ENCODE results near the gene F2R. TPM values are rescaled to one million over a fixed set of nuclear protein-coding genes. Genes with fewer than 3 reads are reported as not detected.
"Not testable (repeated sequence)": the region's sequence is repeated elsewhere in the genome, so short reads cannot be mapped to it uniquely, and the experiment has no call there.

Gene F2R
- polyA plus RNA-seq, 3 donors from 2014 or later, result 92.6 to 115 (median 106) TPM

DNA sequence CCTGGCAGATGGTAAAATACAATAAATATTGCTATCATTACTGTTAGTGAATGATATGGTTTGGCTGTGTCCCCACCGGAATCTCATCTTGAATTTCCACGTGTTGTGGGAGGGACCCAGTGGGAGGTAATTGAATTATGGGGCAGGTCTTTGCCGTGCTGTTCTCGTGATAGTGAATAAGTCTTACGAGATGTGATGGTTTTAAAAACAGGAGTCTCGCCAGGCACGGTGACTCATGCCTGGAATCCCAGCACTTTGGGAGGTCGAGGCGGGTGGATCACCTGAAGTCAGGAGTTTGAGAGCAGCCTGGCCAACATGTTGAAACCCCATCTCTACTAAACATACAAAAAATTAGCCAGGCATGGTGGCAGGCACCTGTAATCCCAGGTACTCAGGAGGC lies 45.2 kb downstream of the F2R start:
- Mint-ChIP-seq H3K4me1 (peaks cover 49 to 69% of the 10 kb centered on the region in 2 donors), H3K4me3 (peak overlapping the region in 2 of 5 donors; percentile 14 to 15), H3K9me3 (peaks cover 2 to 14% (median 9%) of the 10 kb centered on the region in 6 donors), H3K27ac (peak overlapping the region in 4 of 6 donors; percentile 26 to 84 (median 60))
- not testable (repeated sequence) for H3K27me3 Mint-ChIP-seq (ENCODE audit: low read depth in 3 of 3); DNase-seq; H3K36me3 Mint-ChIP-seq

DNA sequence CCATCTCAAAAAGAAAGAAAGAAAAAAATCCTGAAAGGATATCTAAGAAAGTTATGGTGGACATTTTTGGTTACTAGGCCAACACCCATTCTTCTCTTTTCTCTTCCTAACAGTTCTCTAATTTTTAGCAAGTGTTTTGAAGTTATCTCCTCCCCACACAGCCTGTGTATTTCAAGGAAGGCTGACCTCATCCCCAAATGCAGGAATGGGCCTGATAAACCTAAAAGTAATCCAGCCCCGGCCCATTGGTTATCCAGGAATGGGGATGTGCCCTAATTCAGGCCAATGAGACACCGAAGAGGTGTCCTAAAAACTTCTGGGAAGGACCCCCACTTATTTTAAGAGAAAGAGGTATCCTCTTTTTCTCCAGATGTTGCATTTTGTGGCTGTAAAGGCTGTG lies 46.6 kb downstream of the F2R start:
- no peak for DNase-seq
- Mint-ChIP-seq H3K27me3 (ENCODE audit: low read depth in 3 of 3) (peaks cover 2 to 4% (median 2%) of the 10 kb centered on the region in 3 donors), H3K4me1 (peaks cover 49 to 69% of the 10 kb centered on the region in 2 donors), H3K9me3 (peaks cover 2 to 14% (median 9%) of the 10 kb centered on the region in 6 donors), H3K27ac (peak overlapping the region; percentile 72 to 96 (median 95)), H3K36me3 (peaks cover 5 to 7% (median 7%) of the 10 kb centered on the region in 3 donors), H3K4me3 (peak overlapping the region in 1 of 5 donors; percentile 35)

DNA sequence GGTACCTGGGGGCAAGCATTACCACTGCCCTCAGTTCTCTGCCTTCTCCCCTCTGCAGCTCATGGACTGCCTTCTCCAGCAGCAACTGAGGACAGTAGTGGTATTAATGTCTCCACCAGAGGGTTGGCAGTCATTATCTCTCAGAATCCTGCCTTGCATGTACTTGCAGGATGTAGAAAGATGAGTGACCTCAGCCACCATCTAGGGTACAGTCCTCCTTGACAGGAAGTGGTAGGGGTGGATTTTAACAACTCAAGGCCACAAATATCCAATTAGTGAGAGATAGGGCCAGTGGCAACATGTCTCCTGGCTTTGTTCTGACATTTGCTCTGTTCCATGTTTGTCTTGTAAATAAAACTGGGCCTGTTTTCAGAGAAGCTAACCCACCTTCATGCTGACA lies 47.2 kb downstream of the F2R start:
- Mint-ChIP-seq H3K9me3 (peaks cover 2 to 14% (median 9%) of the 10 kb centered on the region in 6 donors), H3K36me3 (peaks cover 5 to 7% (median 7%) of the 10 kb centered on the region in 3 donors), H3K27me3 (ENCODE audit: low read depth in 3 of 3) (peaks cover 2 to 5% (median 2%) of the 10 kb centered on the region in 3 donors), H3K4me1 (peaks cover 49 to 69% of the 10 kb centered on the region in 2 donors), H3K4me3 (peak overlapping the region; percentile 61 to 80 (median 77)), H3K27ac (peak overlapping the region; percentile 88 to 96 (median 95))
- peak; percentile 78 to 84 (median 79) for DNase-seq

DNA sequence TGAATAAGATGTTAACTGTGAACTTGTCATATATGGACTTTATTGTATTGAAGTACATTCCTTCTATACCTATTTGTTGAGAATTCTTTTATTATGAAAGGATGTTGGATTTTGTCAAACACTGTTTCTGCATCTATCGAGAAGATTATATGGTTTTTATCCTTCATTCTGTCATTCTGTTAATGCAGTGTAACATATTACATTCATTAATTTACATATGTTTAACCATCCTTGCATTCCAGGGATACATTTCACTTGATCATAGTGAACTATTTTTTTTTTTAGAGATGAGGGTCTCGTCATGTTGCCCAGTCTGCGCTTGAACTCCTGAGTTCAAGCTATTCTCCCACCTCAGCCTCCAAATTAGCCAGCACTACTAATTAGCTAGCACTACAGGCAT lies 48.4 kb downstream of the F2R start:
- H3K4me3 Mint-ChIP-seq, result peak overlapping the region in 4 of 5 donors; percentile 27 to 77 (median 48)
- H3K27me3 Mint-ChIP-seq (ENCODE audit: low read depth in 3 of 3), result peaks cover 0 to 5% (median 2%) of the 10 kb centered on the region in 3 donors
- peak overlapping the region; percentile 69 to 96 (median 90) for H3K27ac Mint-ChIP-seq
- peaks cover 49 to 62% of the 10 kb centered on the region in 2 donors for H3K4me1 Mint-ChIP-seq
- H3K36me3 Mint-ChIP-seq, result peaks cover 5 to 7% (median 7%) of the 10 kb centered on the region in 3 donors
- peaks cover 2 to 14% (median 9%) of the 10 kb centered on the region in 6 donors for H3K9me3 Mint-ChIP-seq
- no peak for DNase-seq

DNA sequence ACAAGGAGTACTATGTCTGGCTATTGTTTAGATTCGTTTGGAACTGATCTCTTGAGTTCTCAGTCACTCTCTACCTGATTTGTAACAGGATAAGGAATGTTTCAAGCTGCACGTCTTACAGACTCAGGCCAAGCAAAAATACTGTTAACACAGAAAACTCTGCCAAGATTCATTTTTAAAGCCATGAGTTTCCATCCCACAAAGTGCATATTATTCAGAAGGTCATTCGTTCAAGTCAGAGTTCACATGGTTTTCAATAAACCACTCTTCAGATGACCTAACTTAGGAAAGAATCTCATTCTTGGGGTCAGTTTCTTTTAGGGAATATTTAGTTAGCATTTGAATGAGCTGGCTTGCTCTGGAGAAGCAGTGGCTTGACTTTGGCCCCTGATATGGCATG lies 49.3 kb downstream of the F2R start:
- H3K27me3 Mint-ChIP-seq (ENCODE audit: low read depth in 3 of 3), result peaks cover 0 to 5% (median 2%) of the 10 kb centered on the region in 3 donors
- peak overlapping the region in 2 of 6 donors; percentile 10 to 25 for H3K27ac Mint-ChIP-seq
- no peak for DNase-seq
- peaks cover 5 to 7% (median 7%) of the 10 kb centered on the region in 3 donors for H3K36me3 Mint-ChIP-seq
- peaks cover 2 to 14% (median 9%) of the 10 kb centered on the region in 6 donors for H3K9me3 Mint-ChIP-seq
- no peak overlapping the region for H3K4me3 Mint-ChIP-seq
- H3K4me1 Mint-ChIP-seq, result peaks cover 46 to 58% of the 10 kb centered on the region in 2 donors

DNA sequence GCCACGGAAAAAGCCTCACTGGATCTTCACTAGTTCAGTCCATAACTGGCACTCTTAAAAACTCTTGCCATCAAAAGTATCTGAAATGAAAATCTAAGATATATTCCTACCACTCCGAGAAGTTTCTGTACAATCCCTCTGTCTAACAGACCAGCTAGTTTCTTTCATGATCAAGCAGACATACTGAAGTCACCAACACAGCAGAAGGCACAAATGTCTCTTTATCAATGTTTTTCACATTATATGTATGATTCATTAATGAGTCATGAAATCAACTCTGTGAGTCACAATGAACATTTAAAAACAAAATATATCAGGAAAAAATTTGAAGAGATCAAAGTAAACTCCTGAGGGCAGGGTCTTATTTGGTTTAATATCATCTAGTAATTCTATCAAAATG lies 50.8 kb downstream of the F2R start:
- Mint-ChIP-seq H3K27me3 (ENCODE audit: low read depth in 3 of 3) (peaks cover 0 to 5% (median 2%) of the 10 kb centered on the region in 3 donors), H3K27ac (peak overlapping the region in 2 of 6 donors; percentile 38 to 70), H3K4me3 (no peak overlapping the region), H3K36me3 (peaks cover 5 to 7% (median 7%) of the 10 kb centered on the region in 3 donors), H3K9me3 (peaks cover 2 to 14% (median 9%) of the 10 kb centered on the region in 6 donors), H3K4me1 (peaks cover 36 to 43% of the 10 kb centered on the region in 2 donors)
- no peak for DNase-seq

DNA sequence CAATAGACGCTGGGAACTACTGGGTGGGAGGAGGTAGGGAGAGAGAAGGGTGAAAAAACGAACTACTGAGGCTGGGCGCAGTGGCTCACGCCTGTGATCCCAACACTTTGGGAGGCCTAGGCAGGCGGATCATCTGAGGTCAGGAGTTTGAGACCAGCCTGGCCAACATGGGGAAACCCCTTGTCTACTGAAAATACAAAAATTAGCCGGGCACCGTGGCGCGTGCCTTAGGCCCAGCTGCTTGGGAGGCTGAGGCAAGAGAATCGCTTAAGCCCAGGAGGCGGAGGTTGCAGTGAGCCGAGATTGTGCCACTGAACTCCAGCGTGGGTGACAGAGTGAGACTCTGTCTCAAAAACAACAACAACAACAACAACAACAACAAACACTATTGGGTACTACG lies 55.1 kb downstream of the F2R start:
- H3K4me3 Mint-ChIP-seq, H3K4me1 Mint-ChIP-seq, H3K36me3 Mint-ChIP-seq, H3K9me3 Mint-ChIP-seq, DNase-seq: not testable (repeated sequence)
- Mint-ChIP-seq H3K27ac (peak overlapping the region in 1 of 6 donors; percentile 68), H3K27me3 (ENCODE audit: low read depth in 3 of 3) (peaks cover 6 to 12% (median 6%) of the 10 kb centered on the region in 3 donors)

DNA sequence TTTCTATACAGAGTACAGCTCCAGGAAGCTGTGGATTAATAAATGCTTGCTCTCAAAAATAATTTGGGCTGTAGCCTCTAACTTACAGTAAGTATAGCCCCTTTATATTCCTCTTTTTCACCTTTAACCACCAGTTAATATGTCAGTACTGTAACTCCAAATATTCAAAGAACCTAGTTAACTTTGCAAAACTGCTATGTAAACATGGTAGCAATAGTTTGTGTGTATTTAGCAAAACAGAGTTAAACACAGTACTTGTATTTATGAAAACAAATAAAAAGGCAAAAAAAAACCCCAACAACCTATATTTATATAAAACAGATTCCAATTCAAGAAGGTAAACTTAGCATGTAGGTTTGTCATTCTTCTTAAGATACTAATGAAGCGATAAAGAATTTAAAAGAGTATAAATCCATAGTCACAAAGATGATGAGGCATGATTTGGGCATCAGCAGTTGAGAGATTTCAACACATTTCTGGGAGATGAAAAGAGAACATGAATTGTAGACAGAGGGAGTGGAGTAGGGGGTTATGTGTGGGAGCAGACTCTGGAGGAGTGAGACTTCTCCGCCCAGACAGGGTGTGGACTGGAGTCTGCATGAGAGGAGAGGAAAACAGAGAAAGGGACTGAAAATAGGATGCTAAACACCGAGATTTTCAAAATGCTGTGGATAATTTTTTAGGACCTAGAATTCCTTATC lies 55.9 kb downstream of the F2R start:
- DNase-seq, result no peak
- H3K4me1 Mint-ChIP-seq, result peaks cover 2 to 7% of the 10 kb centered on the region in 2 donors
- no peak overlapping the region for H3K4me3 Mint-ChIP-seq
- H3K36me3 Mint-ChIP-seq, result no peaks in the 10 kb centered on the region
- no peaks in the 10 kb centered on the region for H3K9me3 Mint-ChIP-seq
- H3K27me3 Mint-ChIP-seq (ENCODE audit: low read depth in 3 of 3), result peaks cover 6 to 12% (median 6%) of the 10 kb centered on the region in 3 donors
- peak overlapping the region in 1 of 6 donors; percentile 58 for H3K27ac Mint-ChIP-seq

DNA sequence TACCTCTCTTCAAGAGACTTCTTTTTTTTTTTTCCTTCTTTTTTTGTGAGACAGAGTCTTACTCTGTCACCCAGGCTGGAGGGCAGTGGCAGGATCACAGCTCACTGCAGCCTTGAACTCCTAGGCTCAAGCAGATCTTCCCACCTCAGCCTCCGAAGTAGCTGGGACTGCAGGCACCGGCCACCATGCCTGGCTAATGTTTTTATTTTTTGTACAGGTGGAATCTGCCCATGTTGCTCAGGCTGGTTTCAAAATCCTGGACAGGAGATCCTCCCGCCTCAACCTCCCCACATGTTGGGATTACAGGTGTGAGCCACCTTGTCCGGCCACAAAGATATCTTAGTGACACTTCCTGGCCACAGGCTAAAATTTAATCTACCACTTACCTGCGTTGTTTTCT lies 60.0 kb downstream of the F2R start:
- Mint-ChIP-seq H3K4me3 (no peak overlapping the region), H3K27ac (peak overlapping the region in 1 of 6 donors; percentile 40), H3K36me3 (no peaks in the 10 kb centered on the region), H3K4me1 (peaks cover 2 to 7% of the 10 kb centered on the region in 2 donors), H3K27me3 (ENCODE audit: low read depth in 3 of 3) (peaks cover 4 to 12% (median 9%) of the 10 kb centered on the region in 3 donors), H3K9me3 (no peaks in the 10 kb centered on the region)
- DNase-seq, result no peak

DNA sequence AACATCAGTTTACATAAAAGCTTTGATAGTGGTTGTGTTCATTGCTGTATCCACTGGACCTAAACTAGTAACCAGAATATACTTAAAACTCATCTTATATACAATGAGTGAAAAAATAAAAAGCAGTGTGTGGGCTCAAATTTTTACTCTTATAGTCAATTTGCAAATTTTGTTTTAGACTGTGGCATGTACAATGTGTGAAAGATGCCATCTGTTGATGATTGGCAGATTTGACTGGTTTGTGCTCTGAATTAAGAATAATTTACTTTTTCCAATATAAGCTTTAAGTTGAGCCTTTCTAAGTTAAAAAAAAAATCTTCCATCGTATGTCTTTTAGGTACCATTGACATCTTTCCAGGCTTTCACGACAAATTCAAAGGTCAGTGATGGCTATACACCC lies 60.5 kb downstream of the F2R start:
- peaks cover 4 to 12% (median 9%) of the 10 kb centered on the region in 3 donors for H3K27me3 Mint-ChIP-seq (ENCODE audit: low read depth in 3 of 3)
- no peak for DNase-seq
- H3K9me3 Mint-ChIP-seq, result no peaks in the 10 kb centered on the region
- H3K4me3 Mint-ChIP-seq, result no peak overlapping the region
- no peaks in the 10 kb centered on the region for H3K36me3 Mint-ChIP-seq
- peaks cover 2 to 7% of the 10 kb centered on the region in 2 donors for H3K4me1 Mint-ChIP-seq
- H3K27ac Mint-ChIP-seq, result peak overlapping the region in 1 of 6 donors; percentile 26

DNA sequence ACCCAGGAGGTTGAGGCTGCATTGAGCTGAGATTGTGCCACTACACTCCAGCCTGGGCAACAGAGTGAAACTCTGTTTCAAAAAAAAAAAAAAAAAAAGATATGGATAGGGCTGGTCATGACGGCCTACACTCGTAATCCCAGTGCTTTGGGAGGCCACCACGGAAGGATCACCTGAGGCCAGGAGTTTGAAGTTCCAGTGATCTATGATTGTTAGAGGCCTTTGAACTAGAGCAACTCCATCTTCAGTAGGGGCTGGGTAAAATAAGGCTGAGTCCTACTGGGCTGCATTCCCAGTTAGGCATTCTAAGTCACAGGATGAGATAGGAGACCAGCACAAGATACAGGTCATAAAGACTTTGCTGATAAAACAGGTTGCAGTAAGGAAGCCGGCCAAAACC lies 64.7 kb downstream of the F2R start:
- H3K27me3 Mint-ChIP-seq (ENCODE audit: low read depth in 3 of 3); H3K27ac Mint-ChIP-seq; DNase-seq; H3K4me1 Mint-ChIP-seq; H3K9me3 Mint-ChIP-seq; H3K4me3 Mint-ChIP-seq; H3K36me3 Mint-ChIP-seq: not testable (repeated sequence)

DNA sequence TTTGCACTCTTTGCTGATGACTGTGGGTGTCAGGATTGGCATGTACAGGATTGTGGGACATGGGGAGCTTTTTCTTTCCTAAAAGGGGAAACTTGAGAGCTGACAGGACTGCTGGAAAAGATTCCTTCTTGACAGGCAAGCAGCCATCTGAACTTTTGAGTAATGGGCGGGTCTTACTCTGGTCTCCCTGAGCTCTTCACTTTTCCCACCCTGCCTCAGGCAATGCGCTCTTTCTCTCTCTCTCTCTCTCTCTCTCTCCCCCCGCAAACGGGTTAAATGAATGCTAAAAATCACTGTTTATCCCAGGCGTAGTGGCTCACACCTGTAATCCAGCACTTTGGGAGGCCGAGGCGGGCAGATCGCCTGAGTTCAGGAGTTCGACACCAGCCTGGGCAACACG lies 65.8 kb downstream of the F2R start:
- Mint-ChIP-seq H3K27ac (peak overlapping the region in 1 of 6 donors; percentile 65), H3K36me3 (no peaks in the 10 kb centered on the region), H3K4me1 (no peaks in the 10 kb centered on the region), H3K4me3 (no peak overlapping the region), H3K9me3 (no peaks in the 10 kb centered on the region), H3K27me3 (ENCODE audit: low read depth in 3 of 3) (peaks cover 0 to 3% (median 2%) of the 10 kb centered on the region in 3 donors)
- DNase-seq, result no peak

DNA sequence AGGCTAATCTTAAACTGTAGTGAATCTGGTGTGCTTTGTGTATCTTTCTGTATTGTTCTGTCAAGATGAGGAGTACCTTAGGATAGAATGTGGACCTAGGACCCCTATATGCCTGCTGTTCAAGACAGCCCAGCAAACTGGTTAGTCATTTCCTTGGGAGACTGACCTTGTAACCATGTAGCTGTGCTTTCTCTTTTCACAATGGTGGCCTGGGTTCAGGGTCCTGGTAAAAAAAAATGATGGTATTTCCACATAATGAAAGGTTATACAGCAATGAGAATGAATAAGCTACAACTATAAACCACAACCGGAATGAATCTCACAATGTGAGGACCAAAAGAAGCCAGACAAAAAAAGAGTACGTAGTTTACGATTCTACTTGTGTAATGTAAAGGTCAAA lies 66.5 kb downstream of the F2R start:
- Mint-ChIP-seq H3K4me1 (no peaks in the 10 kb centered on the region), H3K36me3 (no peaks in the 10 kb centered on the region), H3K27me3 (ENCODE audit: low read depth in 3 of 3) (peaks cover 0 to 3% (median 2%) of the 10 kb centered on the region in 3 donors), H3K4me3 (no peak overlapping the region), H3K9me3 (no peaks in the 10 kb centered on the region), H3K27ac (no peak overlapping the region)
- DNase-seq, result no peak

All from immature natural killer cell (primary cell).